K562 (cell line): ENCODE data around the gene BEST4. TPM values are rescaled to one million over a fixed set of nuclear protein-coding genes. Genes with fewer than 3 reads are reported as not detected.

Experiments
- GATA2 ChIP-seq: sonication (generic); formaldehyde crosslinking; IDR thresholded peaks from 2 replicates; pipeline ENCODE4 v1.4.0; 2020; ENCODE audit warnings: mild to moderate bottlenecking, missing genetic modification reagents
- HNRNPL ChIP-seq: fragments of 200-400 bp; formaldehyde crosslinking; IDR thresholded peaks from 2 replicates; pipeline ENCODE4 v1.6.1; 2017; ENCODE audit warnings: low read depth, mild to moderate bottlenecking, low read length
- TARDBP ChIP-seq: fragments of 450-650 bp; IDR thresholded peaks from 2 replicates; pipeline ENCODE4 v1.6.1; 2016
- polyA plus RNA-seq, 8 experiments: library from polyadenylated mRNA; depleted of rRNA in 4 of 8; stranded (reverse) in 5 of 8; unstranded in 3 of 8; fragments of >200 nt; fragmentation: Nextera tagmentation in 2 of 8; fragmentation: Illumina TruSeq in 1 of 8; extraction: Ambion mirVana in 2 of 8; extraction: Trizol in 1 of 8; gene quantifications; 2 replicates each; pipeline versions ENCODE4 v1.2.1 to v1.2.3, GENCODE V29; 2011 to 2014; ENCODE audit warnings: inconsistent platforms in 1 of 8, missing spikeins in 1 of 8
- total RNA-seq, 7 experiments: library from RNA; depleted of rRNA in 6 of 7; stranded (reverse); fragments of >200 nt in 6 of 7; fragmentation: Illumina TruSeq in 2 of 7; extraction: Trizol in 2 of 7; gene quantifications; 2 replicates each; pipeline versions ENCODE4 v1.2.1 to v1.2.3, GENCODE V29; 2011 to 2021; ENCODE audit warnings: low replicate concordance in 1 of 7
- TF ChIP-seq, protein P1 (sequence below): fragments of 250-450 bp; sonication (Bioruptor Pico); IDR thresholded peaks from 2 replicates; pipeline ENCODE4 v1.8.0; 2021; ENCODE audit warnings: moderate library complexity, mild to moderate bottlenecking, inconsistent platforms
- TF ChIP-seq, protein P2 (sequence below): sonication (generic); formaldehyde crosslinking; IDR thresholded peaks from 2 replicates; pipeline ENCODE4 v1.8.0; 2022; ENCODE audit warnings: mild to moderate bottlenecking, missing genetic modification reagents

The BEST4 gene
- total and polyA plus RNA-seq, 9 of the 15 experiments (the other 6 are each of a cell fraction or from before 2014, with no cell fraction given), result 0.07 to 0.11 TPM; not detected in 7

DNA sequence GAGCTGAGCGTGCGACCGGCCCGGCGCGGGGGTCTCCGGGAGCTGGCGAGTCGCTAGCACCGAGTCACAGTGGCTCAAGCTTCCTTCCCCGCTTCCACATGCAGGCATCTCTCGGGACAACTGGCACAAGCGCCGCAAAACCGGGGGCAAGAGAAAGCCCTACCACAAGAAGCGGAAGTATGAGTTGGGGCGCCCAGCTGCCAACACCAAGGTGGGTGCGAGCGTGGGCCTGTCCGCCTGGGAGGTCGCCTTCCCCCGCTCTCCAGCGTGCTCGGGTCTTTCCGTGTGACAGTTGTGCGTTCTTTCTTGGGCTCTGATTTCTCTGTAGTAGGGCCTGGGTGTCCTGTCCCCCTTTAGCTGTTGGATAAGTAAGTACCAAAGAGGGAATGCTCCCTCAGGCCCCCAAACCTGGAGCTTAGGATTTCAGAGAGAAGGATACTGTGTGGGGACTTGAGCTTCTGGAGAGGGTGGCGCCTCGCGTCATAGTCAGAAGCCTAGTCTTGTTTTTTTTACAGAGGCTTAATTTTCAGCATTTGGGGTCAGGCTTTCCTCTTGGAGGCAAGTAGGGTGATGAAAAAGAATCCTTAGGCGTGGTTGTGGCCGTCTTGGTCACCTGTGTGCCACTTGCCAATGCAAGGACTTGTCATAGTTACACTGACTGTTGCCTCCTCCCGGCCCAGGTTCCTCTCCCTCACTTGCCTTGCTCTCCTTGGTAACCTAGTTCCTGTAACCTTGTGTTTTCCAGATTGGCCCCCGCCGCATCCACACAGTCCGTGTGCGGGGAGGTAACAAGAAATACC lies 11.8 kb downstream of the BEST4 start (continued):
- TF ChIP-seq, protein P1, sequence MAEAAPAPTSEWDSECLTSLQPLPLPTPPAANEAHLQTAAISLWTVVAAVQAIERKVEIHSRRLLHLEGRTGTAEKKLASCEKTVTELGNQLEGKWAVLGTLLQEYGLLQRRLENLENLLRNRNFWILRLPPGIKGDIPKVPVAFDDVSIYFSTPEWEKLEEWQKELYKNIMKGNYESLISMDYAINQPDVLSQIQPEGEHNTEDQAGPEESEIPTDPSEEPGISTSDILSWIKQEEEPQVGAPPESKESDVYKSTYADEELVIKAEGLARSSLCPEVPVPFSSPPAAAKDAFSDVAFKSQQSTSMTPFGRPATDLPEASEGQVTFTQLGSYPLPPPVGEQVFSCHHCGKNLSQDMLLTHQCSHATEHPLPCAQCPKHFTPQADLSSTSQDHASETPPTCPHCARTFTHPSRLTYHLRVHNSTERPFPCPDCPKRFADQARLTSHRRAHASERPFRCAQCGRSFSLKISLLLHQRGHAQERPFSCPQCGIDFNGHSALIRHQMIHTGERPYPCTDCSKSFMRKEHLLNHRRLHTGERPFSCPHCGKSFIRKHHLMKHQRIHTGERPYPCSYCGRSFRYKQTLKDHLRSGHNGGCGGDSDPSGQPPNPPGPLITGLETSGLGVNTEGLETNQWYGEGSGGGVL (CRISPR knock-in tag), result no peak
- TF ChIP-seq TARDBP (no peak), HNRNPL (peak; percentile 32; the same call in 1 of the 2 replicates), GATA2 (0 out of 2 replicates have a peak, but pooled peaks have one; percentile 35)
- TF ChIP-seq, protein P2, sequence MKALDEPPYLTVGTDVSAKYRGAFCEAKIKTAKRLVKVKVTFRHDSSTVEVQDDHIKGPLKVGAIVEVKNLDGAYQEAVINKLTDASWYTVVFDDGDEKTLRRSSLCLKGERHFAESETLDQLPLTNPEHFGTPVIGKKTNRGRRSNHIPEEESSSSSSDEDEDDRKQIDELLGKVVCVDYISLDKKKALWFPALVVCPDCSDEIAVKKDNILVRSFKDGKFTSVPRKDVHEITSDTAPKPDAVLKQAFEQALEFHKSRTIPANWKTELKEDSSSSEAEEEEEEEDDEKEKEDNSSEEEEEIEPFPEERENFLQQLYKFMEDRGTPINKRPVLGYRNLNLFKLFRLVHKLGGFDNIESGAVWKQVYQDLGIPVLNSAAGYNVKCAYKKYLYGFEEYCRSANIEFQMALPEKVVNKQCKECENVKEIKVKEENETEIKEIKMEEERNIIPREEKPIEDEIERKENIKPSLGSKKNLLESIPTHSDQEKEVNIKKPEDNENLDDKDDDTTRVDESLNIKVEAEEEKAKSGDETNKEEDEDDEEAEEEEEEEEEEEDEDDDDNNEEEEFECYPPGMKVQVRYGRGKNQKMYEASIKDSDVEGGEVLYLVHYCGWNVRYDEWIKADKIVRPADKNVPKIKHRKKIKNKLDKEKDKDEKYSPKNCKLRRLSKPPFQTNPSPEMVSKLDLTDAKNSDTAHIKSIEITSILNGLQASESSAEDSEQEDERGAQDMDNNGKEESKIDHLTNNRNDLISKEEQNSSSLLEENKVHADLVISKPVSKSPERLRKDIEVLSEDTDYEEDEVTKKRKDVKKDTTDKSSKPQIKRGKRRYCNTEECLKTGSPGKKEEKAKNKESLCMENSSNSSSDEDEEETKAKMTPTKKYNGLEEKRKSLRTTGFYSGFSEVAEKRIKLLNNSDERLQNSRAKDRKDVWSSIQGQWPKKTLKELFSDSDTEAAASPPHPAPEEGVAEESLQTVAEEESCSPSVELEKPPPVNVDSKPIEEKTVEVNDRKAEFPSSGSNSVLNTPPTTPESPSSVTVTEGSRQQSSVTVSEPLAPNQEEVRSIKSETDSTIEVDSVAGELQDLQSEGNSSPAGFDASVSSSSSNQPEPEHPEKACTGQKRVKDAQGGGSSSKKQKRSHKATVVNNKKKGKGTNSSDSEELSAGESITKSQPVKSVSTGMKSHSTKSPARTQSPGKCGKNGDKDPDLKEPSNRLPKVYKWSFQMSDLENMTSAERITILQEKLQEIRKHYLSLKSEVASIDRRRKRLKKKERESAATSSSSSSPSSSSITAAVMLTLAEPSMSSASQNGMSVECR, result peak; percentile 33; the same call in 1 of the 2 replicates
